HUES48 (cell line): ENCODE data around the gene GABRR2.

Experiments used
- H3K27ac ChIP-seq: one replicate; pipeline ENCODE4 v1.7.0; 2013; ENCODE audit warnings: low read depth, low read length, inconsistent platforms
- H3K27me3 ChIP-seq: 2 replicates; pipeline ENCODE4 v1.6.1; 2013; ENCODE audit warnings: mild to moderate bottlenecking, low read length; ENCODE audit not compliant: control insufficient read depth, insufficient read depth
- H3K36me3 ChIP-seq: 2 replicates; pipeline ENCODE4 v1.6.1; 2013; ENCODE audit warnings: low read length; ENCODE audit not compliant: control insufficient read depth, insufficient read depth
- H3K4me1 ChIP-seq: 2 replicates; pipeline ENCODE4 v1.6.1; 2013; ENCODE audit warnings: mild to moderate bottlenecking, low read length; ENCODE audit not compliant: control insufficient read depth, insufficient read depth
- H3K4me3 ChIP-seq: 2 replicates; pipeline ENCODE4 v1.5.1; 2013; ENCODE audit warnings: mild to moderate bottlenecking, low read depth, low read length
- H3K9ac ChIP-seq: 2 replicates; pipeline ENCODE4 v1.6.1; 2013; ENCODE audit warnings: mild to moderate bottlenecking, low read depth, low read length, moderate library complexity
- H3K9me3 ChIP-seq: 2 replicates; pipeline ENCODE4 v1.6.1; 2013; ENCODE audit warnings: low read length; ENCODE audit not compliant: control insufficient read depth, insufficient read depth

The GABRR2 gene

GRCh38 chr6:89291256-89291819, 23.8 kb downstream of the GABRR2 start:
- H3K9me3 ChIP-seq, result no peaks in the 10 kb centered on the region

GRCh38 chr6:89290401-89291155, 24.5 kb downstream of the GABRR2 start:
- Histone ChIP-seq H3K4me1 (0 out of 2 replicates have a peak, but pooled peaks cover under 1% of the 10 kb centered on the region), H3K27ac (no peak overlapping the region), H3K4me3 (no peak overlapping the region), H3K9me3 (no peaks in the 10 kb centered on the region), H3K9ac (no peak overlapping the region), H3K27me3 (no peaks in the 10 kb centered on the region), H3K36me3 (no peaks in the 10 kb centered on the region)

More at GRCh38 chr6:89291256-89291819, 23.8 kb downstream of the GABRR2 start:
- Histone ChIP-seq H3K27ac (no peak overlapping the region), H3K4me1 (no peaks in the 10 kb centered on the region), H3K36me3 (no peaks in the 10 kb centered on the region), H3K27me3 (no peaks in the 10 kb centered on the region), H3K9ac (no peak overlapping the region), H3K4me3 (no peak overlapping the region)

GRCh38 chr6:89289710-89290109, 25.4 kb downstream of the GABRR2 start:
- 0 out of 2 replicates have a peak, but pooled peaks cover 2% of the 10 kb centered on the region for H3K4me1 ChIP-seq
- H3K9ac ChIP-seq, result no peak overlapping the region
- H3K27me3 ChIP-seq, result no peaks in the 10 kb centered on the region
- no peaks in the 10 kb centered on the region for H3K36me3 ChIP-seq
- no peak overlapping the region for H3K4me3 ChIP-seq
- H3K9me3 ChIP-seq, result no peaks in the 10 kb centered on the region
- no peak overlapping the region for H3K27ac ChIP-seq

- H3K27ac ChIP-seq, result no peak overlapping the region
- H3K36me3 ChIP-seq, result no peaks in the 10 kb centered on the region
- 0 out of 2 replicates have a peak, but pooled peaks cover 2% of the 10 kb centered on the region for H3K4me1 ChIP-seq
- no peaks in the 10 kb centered on the region for H3K27me3 ChIP-seq
- no peak overlapping the region for H3K4me3 ChIP-seq
- H3K9ac ChIP-seq, result no peak overlapping the region
- no peaks in the 10 kb centered on the region for H3K9me3 ChIP-seq
Measured at GRCh38 chr6:89287351-89288028, 27.6 kb downstream of the GABRR2 start.

GRCh38 chr6:89286516-89286915, 28.6 kb downstream of the GABRR2 start:
- Histone ChIP-seq H3K27ac (no peak overlapping the region), H3K9me3 (no peaks in the 10 kb centered on the region), H3K36me3 (no peaks in the 10 kb centered on the region), H3K4me1 (0 out of 2 replicates have a peak, but pooled peaks cover 2% of the 10 kb centered on the region), H3K27me3 (no peaks in the 10 kb centered on the region), H3K4me3 (no peak overlapping the region), H3K9ac (no peak overlapping the region)

- Histone ChIP-seq H3K27me3 (no peaks in the 10 kb centered on the region), H3K36me3 (no peaks in the 10 kb centered on the region), H3K4me1 (0 out of 2 replicates have a peak, but pooled peaks cover 2% of the 10 kb centered on the region), H3K4me3 (no peak overlapping the region), H3K27ac (no peak overlapping the region), H3K9ac (no peak overlapping the region), H3K9me3 (no peaks in the 10 kb centered on the region)
Measured at GRCh38 chr6:89284963-89285735, 29.9 kb downstream of the GABRR2 start.

GRCh38 chr6:89284081-89284480, 31.0 kb downstream of the GABRR2 start:
- Histone ChIP-seq H3K4me1 (0 out of 2 replicates have a peak, but pooled peaks cover 2% of the 10 kb centered on the region), H3K27ac (no peak overlapping the region), H3K9ac (no peak overlapping the region), H3K36me3 (no peaks in the 10 kb centered on the region), H3K4me3 (no peak overlapping the region), H3K27me3 (no peaks in the 10 kb centered on the region), H3K9me3 (no peaks in the 10 kb centered on the region)

GRCh38 chr6:89282749-89283148, 32.4 kb downstream of the GABRR2 start:
- Histone ChIP-seq H3K4me3 (no peak overlapping the region), H3K9ac (no peak overlapping the region), H3K4me1 (0 out of 2 replicates have a peak, but pooled peaks cover 2% of the 10 kb centered on the region), H3K36me3 (no peaks in the 10 kb centered on the region), H3K27ac (no peak overlapping the region), H3K27me3 (no peaks in the 10 kb centered on the region), H3K9me3 (no peaks in the 10 kb centered on the region)

- Histone ChIP-seq H3K36me3 (no peaks in the 10 kb centered on the region), H3K9ac (no peak overlapping the region), H3K4me3 (no peak overlapping the region), H3K4me1 (0 out of 2 replicates have a peak, but pooled peaks cover 2% of the 10 kb centered on the region), H3K27me3 (no peaks in the 10 kb centered on the region), H3K27ac (no peak overlapping the region), H3K9me3 (no peaks in the 10 kb centered on the region)
Measured at GRCh38 chr6:89281779-89282246, 33.3 kb downstream of the GABRR2 start.

- H3K4me3 ChIP-seq, result no peak overlapping the region
- H3K9me3 ChIP-seq, result no peaks in the 10 kb centered on the region
- H3K27me3 ChIP-seq, result no peaks in the 10 kb centered on the region
- no peaks in the 10 kb centered on the region for H3K4me1 ChIP-seq
- H3K36me3 ChIP-seq, result no peaks in the 10 kb centered on the region
- no peak overlapping the region for H3K27ac ChIP-seq
- no peak overlapping the region for H3K9ac ChIP-seq
Measured at GRCh38 chr6:89278956-89279355, 36.1 kb downstream of the GABRR2 start.
